Stimulated activated CD8-positive, alpha-beta memory T cell treated with anti-CD3 and anti-CD28 coated beads, Interleukin-12 subunit alpha, Interleukin-12 subunit beta, amount 100 ng/mL, for 4 hours (primary cell): ENCODE measurements around the gene ZNF146.
"Not testable (repeated sequence)": the region's sequence is repeated elsewhere in the genome, so short reads cannot be mapped to it uniquely, and the experiment has no call there.

Experiments used
- DNase-seq: peaks from one replicate; pipeline ENCODE4 v3.0.0-alpha.2; 2020; ENCODE audit warnings: low read depth

Gene ZNF146

GRCh38 chr19:36214386-36215275 is at the start of gene ZNF146, which contains the start of gene ZNF565:
TSS of gene ZNF146 (plus strand) at chr19:36215106. CDS start at chr19:36236441, 21,335 bp downstream.
TSS of gene ZNF565 (minus strand) at chr19:36214665. CDS start at chr19:36201985, 12,680 bp downstream.
- peak; percentile 89 for DNase-seq

GRCh38 chr19:36169084-36169760 is 45.7 kb upstream of the ZNF146 start:
- DNase-seq, result no peak

- no peak for DNase-seq
These were observed 42.1 kb upstream of the ZNF146 start for GRCh38 chr19:36172852-36173251.

GRCh38 chr19:36173846-36174245 is 41.1 kb upstream of the ZNF146 start:
- not testable (repeated sequence) for DNase-seq

DNA sequence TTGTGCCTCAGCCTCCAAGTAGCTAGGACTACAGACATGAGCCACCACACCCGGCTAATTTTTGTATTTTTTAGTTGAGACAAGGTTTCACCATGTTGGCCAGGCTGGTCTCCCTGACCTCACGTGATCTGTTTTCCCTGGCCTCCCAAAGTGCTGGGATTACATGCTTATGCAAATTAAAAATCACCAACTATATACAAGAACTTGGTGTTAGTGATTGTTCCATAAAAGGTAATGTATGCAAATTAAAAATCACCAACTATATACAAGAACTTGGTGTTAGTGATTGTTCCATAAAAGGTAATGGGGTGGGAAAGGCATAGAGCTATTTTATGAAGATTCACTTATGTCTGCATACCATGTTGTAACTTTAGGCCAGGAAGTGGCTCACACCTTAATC is 35.8 kb upstream of the ZNF146 start:
- not testable (repeated sequence) for DNase-seq

GRCh38 chr19:36182612-36183244 is 32.2 kb upstream of the ZNF146 start:
- no peak for DNase-seq

DNA sequence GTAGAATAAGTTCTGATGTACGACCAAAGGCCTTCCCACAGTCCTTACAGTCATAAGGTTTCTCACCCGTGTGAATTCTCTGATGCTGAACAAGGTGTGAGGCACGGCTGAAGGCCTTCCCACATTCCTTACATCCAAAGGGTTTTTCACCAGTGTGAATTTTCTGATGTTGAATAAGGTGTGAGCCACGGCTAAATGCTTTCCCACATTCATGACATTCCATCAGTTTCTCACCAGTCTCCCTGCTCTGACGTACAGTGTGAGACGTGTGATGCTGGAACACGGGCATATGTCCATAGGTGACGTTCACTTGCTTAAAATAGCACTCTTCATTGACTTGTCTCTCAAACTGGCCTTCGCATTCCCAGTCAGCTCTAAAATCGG is 31.7 kb upstream of the ZNF146 start:
- DNase-seq, result no peak

DNA sequence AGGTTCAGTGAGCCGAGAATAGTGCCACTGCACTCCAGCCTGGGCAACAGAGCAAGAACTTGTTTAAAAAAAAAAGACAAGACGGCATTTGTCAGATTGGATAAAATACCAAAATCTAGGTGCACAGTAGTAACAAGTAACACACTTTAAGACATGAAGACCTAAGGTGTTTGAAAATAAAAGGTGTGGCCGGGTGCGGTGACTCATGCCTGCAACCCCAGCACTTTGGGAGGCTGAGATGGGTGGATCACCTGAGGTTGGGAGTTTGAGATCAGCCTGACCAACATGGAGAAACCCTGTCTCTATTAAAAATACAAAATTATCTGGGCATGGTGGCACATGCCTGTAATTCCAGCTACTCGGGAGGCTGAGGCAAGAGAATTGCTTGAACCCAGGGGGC is 28.2 kb upstream of the ZNF146 start:
- DNase-seq, result not testable (repeated sequence)

- DNase-seq, result no peak
These were observed 18.7 kb upstream of the ZNF146 start for GRCh38 chr19:36196249-36196648.

- DNase-seq, result no peak
These were observed 16.8 kb upstream of the ZNF146 start for GRCh38 chr19:36198119-36198518.

GRCh38 chr19:36201684-36202083 is 13.2 kb upstream of the ZNF146 start:
- no peak for DNase-seq

- DNase-seq, result no peak
These were observed 11.6 kb upstream of the ZNF146 start for GRCh38 chr19:36203293-36203692.

GRCh38 chr19:36207605-36208252 is 7.2 kb upstream of the ZNF146 start:
- no peak for DNase-seq

GRCh38 chr19:36209372-36209771 is 5.5 kb upstream of the ZNF146 start:
- DNase-seq, result no peak

GRCh38 chr19:36210497-36210896 is 4.4 kb upstream of the ZNF146 start:
- DNase-seq, result no peak

GRCh38 chr19:36212895-36213294 is 2.0 kb upstream of the ZNF146 start:
- DNase-seq, result no peak

DNA sequence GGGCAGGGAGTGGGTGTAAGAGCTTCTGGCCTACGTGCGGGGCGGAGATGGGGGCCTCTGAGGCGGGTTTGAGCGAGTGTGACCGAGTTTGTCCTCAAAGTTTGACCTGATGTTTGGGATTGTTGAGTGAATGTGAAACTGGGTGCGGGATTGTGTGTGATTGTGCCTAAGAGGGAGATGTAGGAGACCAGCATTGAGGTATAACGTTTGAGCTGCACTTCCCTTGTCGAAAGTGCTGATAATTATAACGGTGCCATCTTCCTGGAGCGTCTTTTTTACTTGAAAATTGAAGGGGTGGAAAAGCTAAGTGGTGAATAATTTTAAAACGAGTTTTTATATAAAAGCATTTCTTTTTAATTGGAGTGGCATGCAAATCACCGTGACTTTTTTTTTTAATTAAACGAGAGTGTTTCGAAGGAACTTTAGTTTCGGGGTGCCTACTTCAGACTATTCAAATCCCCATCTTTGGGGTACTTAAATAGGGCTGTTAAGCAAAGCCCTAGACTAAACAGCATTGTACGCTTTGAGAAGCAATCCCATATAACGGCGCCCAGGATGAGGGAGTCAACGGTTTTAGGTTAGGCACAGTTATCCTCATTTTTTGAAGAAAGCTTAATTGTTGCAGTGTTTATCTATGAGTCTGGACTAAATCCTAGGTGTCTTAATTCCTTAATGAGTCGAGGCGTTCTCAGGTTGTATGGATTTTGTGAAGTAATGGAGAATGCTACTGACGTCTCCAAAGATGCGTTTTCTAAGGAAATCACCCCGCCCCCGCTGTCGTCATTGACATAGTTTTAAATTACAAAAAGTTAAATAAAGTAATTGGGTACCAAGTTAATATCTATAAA is 594 bp downstream of the ZNF146 start:
- no peak for DNase-seq

DNA sequence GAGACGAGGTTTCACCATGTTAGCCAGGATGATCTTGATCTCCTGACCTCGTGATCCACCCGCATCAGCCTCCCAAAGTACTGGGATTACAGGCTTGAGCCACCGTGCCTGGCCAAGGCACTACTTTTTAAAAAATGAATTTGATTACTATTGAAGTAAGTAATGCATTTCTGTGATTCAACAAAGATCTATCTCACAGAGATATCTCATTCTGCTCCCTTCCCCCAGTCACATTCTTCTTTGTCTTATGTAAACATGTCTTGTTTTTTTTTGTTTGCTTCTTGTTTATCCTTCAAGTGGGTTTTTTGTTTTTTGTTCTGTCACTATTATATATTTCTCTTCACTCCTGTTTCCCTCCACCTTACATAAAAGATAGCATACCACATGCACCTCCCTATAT is 6.6 kb downstream of the ZNF146 start:
- no peak for DNase-seq

GRCh38 chr19:36222503-36222902 is 7.6 kb downstream of the ZNF146 start:
- no peak for DNase-seq

DNA sequence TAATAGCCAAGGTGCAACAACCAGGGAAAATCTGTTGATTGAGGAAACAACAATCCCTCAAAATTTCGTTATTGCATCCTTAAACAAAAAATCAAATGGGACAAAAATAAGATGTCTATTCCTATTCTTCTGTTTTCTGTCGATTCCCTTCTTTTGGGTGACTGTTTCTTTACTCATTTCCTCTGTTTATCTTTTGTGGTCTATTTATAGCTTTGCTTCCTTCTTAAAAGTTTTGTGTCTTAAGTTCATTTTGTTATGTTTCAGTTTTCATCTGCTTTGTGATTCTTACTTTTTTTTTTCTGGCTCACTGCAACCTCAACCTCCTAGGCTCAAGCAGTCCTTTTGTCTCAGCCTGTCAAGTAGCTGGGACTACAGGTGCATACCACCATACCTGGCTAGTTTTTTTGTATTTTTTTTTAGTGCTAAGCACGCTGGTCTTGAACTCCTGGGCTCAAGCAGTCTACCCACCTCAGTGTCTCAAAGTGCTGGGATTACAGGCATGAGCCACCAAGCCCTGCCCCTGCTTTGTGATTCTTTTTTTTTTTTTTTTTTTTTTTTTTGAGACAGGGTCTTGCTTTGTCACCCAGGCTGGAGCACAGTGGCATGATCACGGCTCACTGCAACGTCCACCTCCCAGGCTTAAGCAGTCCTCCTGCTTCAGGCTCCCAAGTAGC is 10.4 kb downstream of the ZNF146 start:
- no peak for DNase-seq

DNA sequence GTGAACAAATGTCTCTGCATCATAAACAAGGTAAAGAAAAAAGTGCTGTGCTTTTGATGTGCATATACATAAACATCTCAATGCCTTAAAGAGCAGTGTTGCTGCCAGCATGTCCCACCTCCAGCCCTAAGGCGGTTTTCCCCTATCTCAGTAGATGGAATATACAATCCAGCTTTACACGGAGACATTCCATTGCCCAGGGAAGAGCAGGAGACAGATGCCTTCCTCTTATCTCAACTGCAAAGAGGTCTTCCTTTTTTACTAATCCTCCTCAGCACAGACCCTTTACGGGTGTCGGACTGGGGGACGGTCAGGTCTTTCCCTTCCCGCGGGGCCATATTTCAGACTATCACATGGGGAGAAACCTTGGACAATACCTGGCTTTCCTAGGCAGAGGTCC is 18.7 kb downstream of the ZNF146 start:
- DNase-seq, result not testable (repeated sequence)
